ENCODE data around the gene PTPN1. TPM values are rescaled to one million over a fixed set of nuclear protein-coding genes. Genes with fewer than 3 reads are reported as not detected.

Gene PTPN1
- total and polyA plus RNA-seq, 2 donors (not counting 3 experiments of a cell fraction or from before 2014, with no cell fraction given): 41.1 to 64.3 TPM

DNA sequence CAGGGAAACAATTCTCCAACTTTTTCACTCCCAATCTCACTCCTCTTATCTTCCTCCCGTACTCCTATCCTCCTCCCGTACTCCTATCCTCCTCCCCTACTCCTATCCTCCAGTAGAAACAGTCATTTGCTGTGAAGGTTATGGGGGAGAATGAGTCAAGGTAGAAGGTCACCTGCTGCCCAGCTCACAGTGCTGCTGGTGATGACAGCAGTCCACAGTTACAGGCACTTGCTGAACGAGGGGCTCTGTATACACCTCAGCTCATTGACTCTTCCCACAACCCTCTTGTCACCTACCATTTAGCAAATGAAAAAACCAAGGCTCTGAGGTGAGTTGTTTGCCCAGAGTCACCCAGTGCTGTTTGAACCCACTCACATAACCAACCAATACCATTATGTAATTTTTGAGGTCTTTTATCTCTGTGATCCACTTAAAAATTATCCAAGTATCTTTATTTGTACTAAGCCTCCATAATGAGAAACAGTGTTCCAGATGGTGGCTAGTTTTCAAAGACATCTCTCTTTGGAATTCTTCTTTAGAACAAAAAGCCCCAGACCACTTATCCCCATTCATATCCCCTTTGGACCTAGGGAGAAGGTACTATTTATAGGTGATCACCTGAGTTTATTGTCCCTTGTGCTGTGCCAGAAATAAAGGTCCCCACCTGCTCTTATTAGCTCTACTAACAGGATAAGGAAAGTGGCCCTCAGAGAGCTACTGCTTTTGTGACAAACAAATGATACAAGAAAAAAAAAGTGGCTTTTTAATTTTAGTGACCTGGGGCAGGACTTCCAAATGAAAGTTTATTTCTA lies 53.2 kb downstream of the PTPN1 start:
- Histone ChIP-seq H3K9ac (replicated peaks; ENCODE audit: extremely low read depth, insufficient read depth, low read length) (no peak overlapping the region), H3K4me1 (ENCODE audit: control insufficient read depth, extremely low read depth, insufficient read depth, low read length) (peaks cover 38% of the 10 kb centered on the region), H3K9me1 (replicated peaks; ENCODE audit: control insufficient read depth, extremely low read depth, insufficient read depth, low read length) (no peaks in the 10 kb centered on the region), H3K36me3 (ENCODE audit: control insufficient read depth in 2 of 2, extremely low read depth in 1 of 2, insufficient read depth in 2 of 2, low read length in 2 of 2) (peaks cover 16 to 18% of the 10 kb centered on the region in 2 experiments), H3K27me3 (ENCODE audit: control insufficient read depth in 2 of 2, insufficient read depth in 2 of 2, low read length in 2 of 2) (no peaks in the 10 kb centered on the region), H3K27ac (ENCODE audit: insufficient read depth, low read depth, low read length) (no peak overlapping the region), H3K79me2 (ENCODE audit: control insufficient read depth, insufficient read depth, low read length) (peaks cover 61% of the 10 kb centered on the region), H3K9me3 (replicated peaks; ENCODE audit: control insufficient read depth, insufficient read depth, low read length) (no peaks in the 10 kb centered on the region), H2AFZ (ENCODE audit: low read depth, low read length) (no peak overlapping the region), H3K4me2 (ENCODE audit: insufficient read depth, low read length) (no peak overlapping the region), H3K4me3 (replicated peaks in 1 of 3; ENCODE audit: insufficient read depth in 1 of 3, low read depth in 1 of 3, low read length in 3 of 3) (no peak overlapping the region), H4K20me1 (replicated peaks; ENCODE audit: control insufficient read depth, extremely low read depth, insufficient read depth, low read length) (no peaks in the 10 kb centered on the region)
- BruUV-seq (replicated peaks): no TSS peak
- ChIA-PET POLR2A (no interaction called here), CTCF (interaction anchor here (4.2 to 11.7 kb wide), 2 partner anchors 10 to 22 kb away, joined by 25 to 99 read pairs; no protein-coding TSS in a partner anchor)
- no peak for TF ChIP-seq POLR2AphosphoS5 (IDR thresholded peaks at IDR 0.05; ENCODE audit: insufficient read depth, low read depth, low read length)
- TF ChIP-seq GATA2 (IDR thresholded peaks at IDR 0.05; ENCODE audit: insufficient read depth, insufficient read length, low read depth, low read length): no peak
- no peak for TF ChIP-seq EZH2 (IDR thresholded peaks at IDR 0.05; ENCODE audit: borderline replicate concordance, low read depth, low read length, severe bottlenecking)
- no peak for TF ChIP-seq MYC (IDR thresholded peaks at IDR 0.05; ENCODE audit: low read depth, low read length)
- TF ChIP-seq, protein P1, sequence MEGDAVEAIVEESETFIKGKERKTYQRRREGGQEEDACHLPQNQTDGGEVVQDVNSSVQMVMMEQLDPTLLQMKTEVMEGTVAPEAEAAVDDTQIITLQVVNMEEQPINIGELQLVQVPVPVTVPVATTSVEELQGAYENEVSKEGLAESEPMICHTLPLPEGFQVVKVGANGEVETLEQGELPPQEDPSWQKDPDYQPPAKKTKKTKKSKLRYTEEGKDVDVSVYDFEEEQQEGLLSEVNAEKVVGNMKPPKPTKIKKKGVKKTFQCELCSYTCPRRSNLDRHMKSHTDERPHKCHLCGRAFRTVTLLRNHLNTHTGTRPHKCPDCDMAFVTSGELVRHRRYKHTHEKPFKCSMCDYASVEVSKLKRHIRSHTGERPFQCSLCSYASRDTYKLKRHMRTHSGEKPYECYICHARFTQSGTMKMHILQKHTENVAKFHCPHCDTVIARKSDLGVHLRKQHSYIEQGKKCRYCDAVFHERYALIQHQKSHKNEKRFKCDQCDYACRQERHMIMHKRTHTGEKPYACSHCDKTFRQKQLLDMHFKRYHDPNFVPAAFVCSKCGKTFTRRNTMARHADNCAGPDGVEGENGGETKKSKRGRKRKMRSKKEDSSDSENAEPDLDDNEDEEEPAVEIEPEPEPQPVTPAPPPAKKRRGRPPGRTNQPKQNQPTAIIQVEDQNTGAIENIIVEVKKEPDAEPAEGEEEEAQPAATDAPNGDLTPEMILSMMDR (IDR thresholded peaks at IDR 0.05; ENCODE audit: extremely low read depth in 1 of 2, insufficient read depth in 1 of 2, low read depth in 1 of 2, low read length in 2 of 2): no peak
- TF ChIP-seq FOS (IDR thresholded peaks at IDR 0.05; ENCODE audit: borderline replicate concordance, insufficient read depth, low read length): no peak
- TF ChIP-seq JUN (IDR thresholded peaks at IDR 0.05; ENCODE audit: borderline replicate concordance, insufficient read depth, insufficient read length, low read depth): no peak
- TF ChIP-seq, protein P2, sequence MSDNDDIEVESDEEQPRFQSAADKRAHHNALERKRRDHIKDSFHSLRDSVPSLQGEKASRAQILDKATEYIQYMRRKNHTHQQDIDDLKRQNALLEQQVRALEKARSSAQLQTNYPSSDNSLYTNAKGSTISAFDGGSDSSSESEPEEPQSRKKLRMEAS (IDR thresholded peaks at IDR 0.05; ENCODE audit: insufficient read depth, insufficient read length): no peak
- no peak for TF ChIP-seq POLR2A (IDR thresholded peaks at IDR 0.05; ENCODE audit: low read depth, low read length)
- intact Hi-C loops (cut with micrococcal nuclease) (no loop called here), dilution Hi-C loops (cut with MboI; ENCODE audit: extremely low pct_ligation_motif_present, low sequenced_read_pairs) (no loop called here)
- DNase-seq (ENCODE audit: low read depth, low spot score): no peak
- no peak for FAIRE-seq

Measured in endothelial cell of umbilical vein (primary cell).